Endothelial cell (in vitro differentiated cells): ENCODE measurements around the gene NTMT1. TPM values are rescaled to one million over a fixed set of nuclear protein-coding genes. Genes with fewer than 3 reads are reported as not detected.

ENCODE experiments used
- DNase-seq: peaks from one replicate; pipeline ENCODE4 v3.0.0; 2021; ENCODE audit warnings: low spot score
- H3K27ac Mint-ChIP-seq: one replicate; pipeline ENCODE4 v1.8.0; 2021; ENCODE audit warnings: mixed read lengths, inconsistent platforms; ENCODE audit not compliant: unreplicated experiment
- H3K27me3 Mint-ChIP-seq: one replicate; pipeline ENCODE4 v1.8.0; 2021; ENCODE audit warnings: mild to moderate bottlenecking, moderate library complexity, mixed read lengths, inconsistent platforms; ENCODE audit not compliant: unreplicated experiment
- H3K36me3 Mint-ChIP-seq: one replicate; pipeline ENCODE4 v1.8.0; 2021; ENCODE audit warnings: mild to moderate bottlenecking, low read depth, mixed read lengths, inconsistent platforms; ENCODE audit not compliant: unreplicated experiment
- H3K4me1 Mint-ChIP-seq: one replicate; pipeline ENCODE4 v1.8.0; 2021; ENCODE audit warnings: mild to moderate bottlenecking, mixed read lengths, inconsistent platforms; ENCODE audit not compliant: unreplicated experiment
- H3K4me3 Mint-ChIP-seq: one replicate; pipeline ENCODE4 v1.8.0; 2021; ENCODE audit warnings: mild to moderate bottlenecking, mixed read lengths, inconsistent platforms; ENCODE audit not compliant: unreplicated experiment
- H3K9me3 Mint-ChIP-seq: one replicate; pipeline ENCODE4 v1.8.0; 2021; ENCODE audit warnings: mixed read lengths, inconsistent platforms; ENCODE audit not compliant: unreplicated experiment
- CTCF ChIP-seq: fragments of 200-600 bp; sonication (generic); IDR thresholded peaks from one replicate; pipeline ENCODE4 v1.5.0; 2021; ENCODE audit warnings: antibody characterized with exemption; ENCODE audit not compliant: unreplicated experiment
- total RNA-seq: library from RNA; stranded (reverse); fragmentation: NEBNext Ultra II Directional; extraction: Animal tissue kit (Norgen Biotek cat#: 25700); gene quantifications from one replicate; pipeline ENCODE4 v1.2.1, GENCODE V29; 2021; ENCODE audit not compliant: unreplicated experiment

The NTMT1 gene
- total RNA-seq, 1 donor from 2014 or later = 16.7 TPM

GRCh38 chr9:129623331-129623730 lies 2.6 kb upstream of the NTMT1 start:
- Mint-ChIP-seq H3K4me3 (no peak overlapping the region), H3K36me3 (peaks cover 5% of the 10 kb centered on the region), H3K27me3 (peaks cover 18% of the 10 kb centered on the region), H3K4me1 (peaks cover 25% of the 10 kb centered on the region), H3K27ac (no peak overlapping the region), H3K9me3 (no peaks in the 10 kb centered on the region)
- TF ChIP-seq CTCF = no peak
- DNase-seq = no peak

DNA sequence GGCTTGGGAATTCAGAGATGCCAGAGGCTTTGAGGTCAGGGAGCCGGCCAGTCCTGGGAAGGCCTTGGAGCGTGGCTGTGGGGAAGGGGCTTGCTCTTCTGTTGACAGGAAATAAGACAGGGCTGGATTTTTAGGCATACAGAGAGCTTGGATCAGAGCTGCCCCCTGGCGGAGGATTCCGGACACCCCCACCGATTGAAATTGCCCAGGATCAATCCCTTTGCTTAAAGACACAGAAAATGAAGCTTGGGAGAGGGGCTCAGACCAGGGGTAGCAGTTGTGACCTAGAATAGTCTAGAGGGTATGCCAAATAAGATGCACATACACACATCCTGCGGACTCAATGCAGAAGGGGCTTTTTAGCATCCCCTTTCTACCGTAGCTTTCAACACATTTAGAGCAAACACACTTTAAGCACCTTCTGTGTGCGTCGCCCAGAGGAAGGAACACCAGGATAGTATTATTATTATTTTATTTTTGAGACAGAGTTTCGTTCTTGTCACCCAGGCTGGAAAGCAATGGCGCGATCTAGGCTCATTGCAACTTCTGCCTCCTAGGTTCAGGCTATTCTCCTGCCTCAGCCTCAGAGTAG lies 1.7 kb upstream of the NTMT1 start:
- DNase-seq = peak; percentile 83
- H3K36me3 Mint-ChIP-seq = peaks cover under 1% of the 10 kb centered on the region
- H3K9me3 Mint-ChIP-seq = no peaks in the 10 kb centered on the region
- peak overlapping the region; percentile 73 for H3K4me3 Mint-ChIP-seq
- H3K4me1 Mint-ChIP-seq = peaks cover 25% of the 10 kb centered on the region
- TF ChIP-seq CTCF = peak; percentile 63
- H3K27ac Mint-ChIP-seq = no peak overlapping the region
- peaks cover 12% of the 10 kb centered on the region for H3K27me3 Mint-ChIP-seq

GRCh38 chr9:129624947-129625346 lies 1.0 kb upstream of the NTMT1 start:
- Mint-ChIP-seq H3K4me3 (no peak overlapping the region), H3K36me3 (no peaks in the 10 kb centered on the region), H3K4me1 (peaks cover 25% of the 10 kb centered on the region), H3K27ac (no peak overlapping the region), H3K27me3 (peaks cover 11% of the 10 kb centered on the region), H3K9me3 (no peaks in the 10 kb centered on the region)
- DNase-seq = no peak
- TF ChIP-seq CTCF = no peak

DNA sequence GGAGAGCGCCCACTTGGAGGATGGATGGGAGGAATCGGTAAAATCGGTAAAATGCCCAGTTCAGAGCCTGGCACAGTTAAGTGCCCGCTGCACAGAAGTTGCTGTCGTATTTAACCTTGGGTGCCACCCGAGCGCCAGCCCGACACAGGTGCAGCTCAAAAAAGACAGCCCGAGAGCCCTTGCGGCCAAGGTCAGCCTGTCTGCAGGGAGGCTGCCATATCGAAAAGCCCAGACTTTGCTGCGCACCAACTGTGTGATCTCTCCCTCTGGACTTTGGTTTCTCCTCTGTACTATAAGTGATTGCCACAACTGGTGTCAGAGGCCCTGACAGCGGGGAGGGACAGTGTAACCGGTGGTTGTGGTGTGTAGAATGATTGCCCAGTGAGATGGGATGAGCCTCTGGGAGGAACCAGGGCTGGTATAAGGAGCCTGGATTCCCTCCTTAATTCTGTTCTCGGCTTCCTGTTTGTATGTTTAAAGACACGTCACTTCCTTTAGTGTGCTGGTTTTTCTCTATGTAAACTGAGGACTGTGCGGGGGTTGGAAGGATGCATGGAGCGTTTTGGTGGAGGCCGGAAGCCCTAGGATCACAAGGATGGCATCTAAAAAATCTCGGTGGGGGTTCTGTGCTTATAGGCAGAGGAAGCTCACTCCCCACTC lies 792 bp downstream of the NTMT1 start:
- DNase-seq = no peak
- TF ChIP-seq CTCF = no peak
- Mint-ChIP-seq H3K9me3 (no peaks in the 10 kb centered on the region), H3K27me3 (peaks cover 6% of the 10 kb centered on the region), H3K4me1 (peaks cover 22% of the 10 kb centered on the region), H3K27ac (peak overlapping the region; percentile 59), H3K36me3 (no peaks in the 10 kb centered on the region), H3K4me3 (peak overlapping the region; percentile 86)

DNA sequence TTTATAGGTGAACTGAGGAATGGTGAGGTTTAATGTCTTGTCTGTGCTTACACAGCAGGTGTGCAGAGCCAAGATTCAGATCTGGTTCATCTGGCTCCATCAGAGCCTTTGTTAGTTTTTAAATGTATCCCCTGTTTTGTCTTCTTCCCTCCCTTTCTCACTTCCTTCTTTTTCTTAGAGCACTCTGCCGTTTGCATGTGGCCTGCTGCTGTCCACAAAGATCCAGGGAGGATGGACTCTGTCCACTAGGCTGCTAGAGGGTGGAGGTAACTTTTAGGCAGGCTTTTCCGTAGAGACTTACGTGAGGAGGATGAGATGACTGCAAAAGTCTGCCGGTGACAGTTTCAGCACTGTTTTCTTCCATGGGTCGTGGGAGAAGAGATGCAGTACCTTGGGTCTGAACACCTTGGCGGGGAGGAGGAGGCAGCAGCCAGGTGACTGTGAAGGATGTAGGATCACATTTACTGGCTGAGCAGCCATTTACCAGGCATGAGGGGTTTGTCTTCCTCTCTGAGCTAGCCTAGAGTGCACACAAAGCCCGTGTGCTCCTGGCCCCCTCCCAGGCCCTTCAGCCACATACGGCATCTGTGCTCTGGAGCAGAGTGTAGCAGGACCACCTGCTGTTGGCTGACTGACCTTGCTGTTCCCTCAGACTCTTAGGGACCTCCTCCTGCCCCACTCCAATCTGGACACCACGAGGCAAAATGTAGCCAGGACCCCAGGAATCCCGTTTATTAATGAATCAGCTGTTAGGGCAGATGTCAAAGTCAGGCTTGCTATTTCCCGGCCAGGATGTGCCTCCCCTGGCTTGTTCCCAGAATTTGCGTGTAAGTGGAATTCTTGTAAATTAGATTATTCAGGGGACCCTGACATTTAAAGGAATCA lies 1.8 kb downstream of the NTMT1 start:
- Mint-ChIP-seq H3K9me3 (no peaks in the 10 kb centered on the region), H3K4me1 (peaks cover 22% of the 10 kb centered on the region), H3K36me3 (no peaks in the 10 kb centered on the region), H3K27ac (peak overlapping the region; percentile 26), H3K4me3 (peak overlapping the region; percentile 86), H3K27me3 (peaks cover 6% of the 10 kb centered on the region)
- DNase-seq = no peak
- no peak for TF ChIP-seq CTCF
